ENCODE measurements around the gene DGCR6. TPM values are rescaled to one million over a fixed set of nuclear protein-coding genes. Genes with fewer than 3 reads are reported as not detected.

DGCR6 gene
- 2.4 to 4.7 TPM (median 3.8 TPM) in 3 replicates for total RNA-seq (2021)
- Bru-seq, nascent RNA = percentile 27 among the genes with signal in this experiment
- long read RNA-seq, experiment 1, partial matches to known transcripts = 0 of 2 reads
- long read RNA-seq, experiment 1, other reads (novel, unspliced or antisense) = 2 of 2 reads
- long read RNA-seq, experiment 2 = 0 reads
- long read RNA-seq, experiment 3 = 0 reads

DNA sequence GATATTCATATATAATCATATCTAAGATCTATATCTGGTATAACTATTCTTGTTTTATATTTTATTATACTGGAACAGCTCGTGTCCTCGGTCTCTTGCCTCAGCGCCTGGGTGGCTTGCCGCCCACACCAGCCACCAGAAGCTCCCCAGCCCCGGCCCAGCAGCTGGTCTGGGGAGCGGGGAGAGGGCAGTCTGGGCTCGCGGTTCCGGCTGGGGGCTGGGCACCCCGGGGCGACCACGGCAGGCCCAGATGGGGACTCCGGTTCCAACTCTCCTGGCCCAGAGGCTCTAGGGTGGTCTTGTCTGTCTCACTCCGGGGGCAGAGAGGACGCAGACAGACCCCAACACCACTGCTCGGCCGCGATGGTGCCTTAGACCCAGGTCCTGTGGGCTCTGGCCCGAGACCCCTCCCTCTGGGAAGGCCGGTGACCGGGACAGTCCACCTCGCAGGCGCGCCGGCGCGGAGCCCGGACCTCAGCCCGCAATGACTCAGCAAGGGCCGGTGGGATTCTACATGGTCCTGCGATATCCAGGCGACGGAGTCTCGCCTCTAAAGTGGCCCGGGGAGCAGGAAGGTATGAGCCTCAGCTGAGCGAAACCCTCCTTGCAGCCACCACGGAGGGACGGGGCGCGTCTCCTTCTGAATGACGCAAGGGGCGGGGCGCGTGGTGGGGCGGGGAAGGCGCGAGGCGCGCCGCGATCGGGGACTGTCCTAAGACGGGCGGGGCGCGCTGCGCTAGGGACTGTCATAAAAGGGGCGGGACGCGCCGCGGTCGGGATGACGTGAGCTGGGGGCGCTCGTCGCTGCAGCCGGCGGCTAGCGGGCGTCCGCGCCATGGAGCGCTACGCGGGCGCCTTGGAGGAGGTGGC lies at the start of gene DGCR6:
Gene DGCR6, plus strand, starts transcription at position 781 of the 870 bp plus-strand sequence. Its CDS starts 55 bp downstream, at position 836.
- Mint-ChIP-seq H3K27me3 (ENCODE audit: low read depth) (no peaks in the 10 kb centered on the region), H3K4me3 (no peak within 1 kb of the TSS), H3K36me3 (no peaks in the 10 kb centered on the region), H3K4me1 (peaks cover 4% of the 10 kb centered on the region), H3K27ac (no peak within 1 kb of the TSS), H3K9me3 (no peaks in the 10 kb centered on the region)
- peak; percentile 51 for ATAC-seq
- ChIA-PET POLR2A (interaction anchor here (1.6 kb wide), 1 partner anchor 24 kb away, joined by 8 read pairs; no protein-coding TSS in a partner anchor), CTCF (interaction anchor here (0.5 to 5.0 kb wide), 12 partner anchors 9 to 1349 kb away, joined by 3 to 75 read pairs (median 4); partner anchors contain the start of gene PRODH)
- no peak for DNase-seq (ENCODE audit: low spot score)
- TF ChIP-seq ZNF219 (CRISPR knock-in tag; IDR thresholded peaks at IDR 0.05; ENCODE audit: borderline replicate concordance) (no peak), KAT7 (CRISPR knock-in tag; IDR thresholded peaks at IDR 0.05; ENCODE audit: borderline replicate concordance) (no peak), ESRRA (CRISPR knock-in tag; IDR thresholded peaks at IDR 0.05; ENCODE audit: borderline replicate concordance) (no peak), ZBTB21 (CRISPR knock-in tag; IDR thresholded peaks at IDR 0.05; ENCODE audit: borderline replicate concordance) (no peak), MXD4 (CRISPR knock-in tag; IDR thresholded peaks at IDR 0.05; ENCODE audit: borderline replicate concordance) (no peak), OVOL2 (CRISPR knock-in tag; IDR thresholded peaks at IDR 0.05; ENCODE audit: borderline replicate concordance) (no peak), SP1 (CRISPR knock-in tag; conservative IDR thresholded peaks at IDR 0.05) (no peak)
- TF ChIP-seq, protein P1, sequence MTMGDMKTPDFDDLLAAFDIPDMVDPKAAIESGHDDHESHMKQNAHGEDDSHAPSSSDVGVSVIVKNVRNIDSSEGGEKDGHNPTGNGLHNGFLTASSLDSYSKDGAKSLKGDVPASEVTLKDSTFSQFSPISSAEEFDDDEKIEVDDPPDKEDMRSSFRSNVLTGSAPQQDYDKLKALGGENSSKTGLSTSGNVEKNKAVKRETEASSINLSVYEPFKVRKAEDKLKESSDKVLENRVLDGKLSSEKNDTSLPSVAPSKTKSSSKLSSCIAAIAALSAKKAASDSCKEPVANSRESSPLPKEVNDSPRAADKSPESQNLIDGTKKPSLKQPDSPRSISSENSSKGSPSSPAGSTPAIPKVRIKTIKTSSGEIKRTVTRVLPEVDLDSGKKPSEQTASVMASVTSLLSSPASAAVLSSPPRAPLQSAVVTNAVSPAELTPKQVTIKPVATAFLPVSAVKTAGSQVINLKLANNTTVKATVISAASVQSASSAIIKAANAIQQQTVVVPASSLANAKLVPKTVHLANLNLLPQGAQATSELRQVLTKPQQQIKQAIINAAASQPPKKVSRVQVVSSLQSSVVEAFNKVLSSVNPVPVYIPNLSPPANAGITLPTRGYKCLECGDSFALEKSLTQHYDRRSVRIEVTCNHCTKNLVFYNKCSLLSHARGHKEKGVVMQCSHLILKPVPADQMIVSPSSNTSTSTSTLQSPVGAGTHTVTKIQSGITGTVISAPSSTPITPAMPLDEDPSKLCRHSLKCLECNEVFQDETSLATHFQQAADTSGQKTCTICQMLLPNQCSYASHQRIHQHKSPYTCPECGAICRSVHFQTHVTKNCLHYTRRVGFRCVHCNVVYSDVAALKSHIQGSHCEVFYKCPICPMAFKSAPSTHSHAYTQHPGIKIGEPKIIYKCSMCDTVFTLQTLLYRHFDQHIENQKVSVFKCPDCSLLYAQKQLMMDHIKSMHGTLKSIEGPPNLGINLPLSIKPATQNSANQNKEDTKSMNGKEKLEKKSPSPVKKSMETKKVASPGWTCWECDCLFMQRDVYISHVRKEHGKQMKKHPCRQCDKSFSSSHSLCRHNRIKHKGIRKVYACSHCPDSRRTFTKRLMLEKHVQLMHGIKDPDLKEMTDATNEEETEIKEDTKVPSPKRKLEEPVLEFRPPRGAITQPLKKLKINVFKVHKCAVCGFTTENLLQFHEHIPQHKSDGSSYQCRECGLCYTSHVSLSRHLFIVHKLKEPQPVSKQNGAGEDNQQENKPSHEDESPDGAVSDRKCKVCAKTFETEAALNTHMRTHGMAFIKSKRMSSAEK (CRISPR knock-in tag; IDR thresholded peaks at IDR 0.05; ENCODE audit: borderline replicate concordance) = no peak
- TF ChIP-seq, protein P2, sequence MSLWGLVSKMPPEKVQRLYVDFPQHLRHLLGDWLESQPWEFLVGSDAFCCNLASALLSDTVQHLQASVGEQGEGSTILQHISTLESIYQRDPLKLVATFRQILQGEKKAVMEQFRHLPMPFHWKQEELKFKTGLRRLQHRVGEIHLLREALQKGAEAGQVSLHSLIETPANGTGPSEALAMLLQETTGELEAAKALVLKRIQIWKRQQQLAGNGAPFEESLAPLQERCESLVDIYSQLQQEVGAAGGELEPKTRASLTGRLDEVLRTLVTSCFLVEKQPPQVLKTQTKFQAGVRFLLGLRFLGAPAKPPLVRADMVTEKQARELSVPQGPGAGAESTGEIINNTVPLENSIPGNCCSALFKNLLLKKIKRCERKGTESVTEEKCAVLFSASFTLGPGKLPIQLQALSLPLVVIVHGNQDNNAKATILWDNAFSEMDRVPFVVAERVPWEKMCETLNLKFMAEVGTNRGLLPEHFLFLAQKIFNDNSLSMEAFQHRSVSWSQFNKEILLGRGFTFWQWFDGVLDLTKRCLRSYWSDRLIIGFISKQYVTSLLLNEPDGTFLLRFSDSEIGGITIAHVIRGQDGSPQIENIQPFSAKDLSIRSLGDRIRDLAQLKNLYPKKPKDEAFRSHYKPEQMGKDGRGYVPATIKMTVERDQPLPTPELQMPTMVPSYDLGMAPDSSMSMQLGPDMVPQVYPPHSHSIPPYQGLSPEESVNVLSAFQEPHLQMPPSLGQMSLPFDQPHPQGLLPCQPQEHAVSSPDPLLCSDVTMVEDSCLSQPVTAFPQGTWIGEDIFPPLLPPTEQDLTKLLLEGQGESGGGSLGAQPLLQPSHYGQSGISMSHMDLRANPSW (CRISPR knock-in tag; conservative IDR thresholded peaks at IDR 0.05; ENCODE audit: low read depth) = no peak
- TF ChIP-seq, protein P3, sequence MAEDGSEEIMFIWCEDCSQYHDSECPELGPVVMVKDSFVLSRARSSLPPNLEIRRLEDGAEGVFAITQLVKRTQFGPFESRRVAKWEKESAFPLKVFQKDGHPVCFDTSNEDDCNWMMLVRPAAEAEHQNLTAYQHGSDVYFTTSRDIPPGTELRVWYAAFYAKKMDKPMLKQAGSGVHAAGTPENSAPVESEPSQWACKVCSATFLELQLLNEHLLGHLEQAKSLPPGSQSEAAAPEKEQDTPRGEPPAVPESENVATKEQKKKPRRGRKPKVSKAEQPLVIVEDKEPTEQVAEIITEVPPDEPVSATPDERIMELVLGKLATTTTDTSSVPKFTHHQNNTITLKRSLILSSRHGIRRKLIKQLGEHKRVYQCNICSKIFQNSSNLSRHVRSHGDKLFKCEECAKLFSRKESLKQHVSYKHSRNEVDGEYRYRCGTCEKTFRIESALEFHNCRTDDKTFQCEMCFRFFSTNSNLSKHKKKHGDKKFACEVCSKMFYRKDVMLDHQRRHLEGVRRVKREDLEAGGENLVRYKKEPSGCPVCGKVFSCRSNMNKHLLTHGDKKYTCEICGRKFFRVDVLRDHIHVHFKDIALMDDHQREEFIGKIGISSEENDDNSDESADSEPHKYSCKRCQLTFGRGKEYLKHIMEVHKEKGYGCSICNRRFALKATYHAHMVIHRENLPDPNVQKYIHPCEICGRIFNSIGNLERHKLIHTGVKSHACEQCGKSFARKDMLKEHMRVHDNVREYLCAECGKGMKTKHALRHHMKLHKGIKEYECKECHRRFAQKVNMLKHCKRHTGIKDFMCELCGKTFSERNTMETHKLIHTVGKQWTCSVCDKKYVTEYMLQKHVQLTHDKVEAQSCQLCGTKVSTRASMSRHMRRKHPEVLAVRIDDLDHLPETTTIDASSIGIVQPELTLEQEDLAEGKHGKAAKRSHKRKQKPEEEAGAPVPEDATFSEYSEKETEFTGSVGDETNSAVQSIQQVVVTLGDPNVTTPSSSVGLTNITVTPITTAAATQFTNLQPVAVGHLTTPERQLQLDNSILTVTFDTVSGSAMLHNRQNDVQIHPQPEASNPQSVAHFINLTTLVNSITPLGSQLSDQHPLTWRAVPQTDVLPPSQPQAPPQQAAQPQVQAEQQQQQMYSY (CRISPR knock-in tag; IDR thresholded peaks at IDR 0.05) = no peak
- TF ChIP-seq, protein P4, sequence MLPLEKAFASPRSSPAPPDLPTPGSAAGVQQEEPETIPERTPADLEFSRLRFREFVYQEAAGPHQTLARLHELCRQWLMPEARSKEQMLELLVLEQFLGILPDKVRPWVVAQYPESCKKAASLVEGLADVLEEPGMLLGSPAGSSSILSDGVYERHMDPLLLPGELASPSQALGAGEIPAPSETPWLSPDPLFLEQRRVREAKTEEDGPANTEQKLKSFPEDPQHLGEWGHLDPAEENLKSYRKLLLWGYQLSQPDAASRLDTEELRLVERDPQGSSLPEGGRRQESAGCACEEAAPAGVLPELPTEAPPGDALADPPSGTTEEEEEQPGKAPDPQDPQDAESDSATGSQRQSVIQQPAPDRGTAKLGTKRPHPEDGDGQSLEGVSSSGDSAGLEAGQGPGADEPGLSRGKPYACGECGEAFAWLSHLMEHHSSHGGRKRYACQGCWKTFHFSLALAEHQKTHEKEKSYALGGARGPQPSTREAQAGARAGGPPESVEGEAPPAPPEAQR (CRISPR knock-in tag; IDR thresholded peaks at IDR 0.05) = no peak
- TF ChIP-seq, protein P5, sequence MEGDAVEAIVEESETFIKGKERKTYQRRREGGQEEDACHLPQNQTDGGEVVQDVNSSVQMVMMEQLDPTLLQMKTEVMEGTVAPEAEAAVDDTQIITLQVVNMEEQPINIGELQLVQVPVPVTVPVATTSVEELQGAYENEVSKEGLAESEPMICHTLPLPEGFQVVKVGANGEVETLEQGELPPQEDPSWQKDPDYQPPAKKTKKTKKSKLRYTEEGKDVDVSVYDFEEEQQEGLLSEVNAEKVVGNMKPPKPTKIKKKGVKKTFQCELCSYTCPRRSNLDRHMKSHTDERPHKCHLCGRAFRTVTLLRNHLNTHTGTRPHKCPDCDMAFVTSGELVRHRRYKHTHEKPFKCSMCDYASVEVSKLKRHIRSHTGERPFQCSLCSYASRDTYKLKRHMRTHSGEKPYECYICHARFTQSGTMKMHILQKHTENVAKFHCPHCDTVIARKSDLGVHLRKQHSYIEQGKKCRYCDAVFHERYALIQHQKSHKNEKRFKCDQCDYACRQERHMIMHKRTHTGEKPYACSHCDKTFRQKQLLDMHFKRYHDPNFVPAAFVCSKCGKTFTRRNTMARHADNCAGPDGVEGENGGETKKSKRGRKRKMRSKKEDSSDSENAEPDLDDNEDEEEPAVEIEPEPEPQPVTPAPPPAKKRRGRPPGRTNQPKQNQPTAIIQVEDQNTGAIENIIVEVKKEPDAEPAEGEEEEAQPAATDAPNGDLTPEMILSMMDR (IDR thresholded peaks at IDR 0.05) = no peak
- TF ChIP-seq, protein P6, sequence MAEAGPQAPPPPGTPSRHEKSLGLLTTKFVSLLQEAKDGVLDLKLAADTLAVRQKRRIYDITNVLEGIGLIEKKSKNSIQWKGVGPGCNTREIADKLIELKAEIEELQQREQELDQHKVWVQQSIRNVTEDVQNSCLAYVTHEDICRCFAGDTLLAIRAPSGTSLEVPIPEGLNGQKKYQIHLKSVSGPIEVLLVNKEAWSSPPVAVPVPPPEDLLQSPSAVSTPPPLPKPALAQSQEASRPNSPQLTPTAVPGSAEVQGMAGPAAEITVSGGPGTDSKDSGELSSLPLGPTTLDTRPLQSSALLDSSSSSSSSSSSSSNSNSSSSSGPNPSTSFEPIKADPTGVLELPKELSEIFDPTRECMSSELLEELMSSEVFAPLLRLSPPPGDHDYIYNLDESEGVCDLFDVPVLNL (CRISPR knock-in tag; IDR thresholded peaks at IDR 0.05; ENCODE audit: borderline replicate concordance, low read depth) = no peak
- TF ChIP-seq, protein P7, sequence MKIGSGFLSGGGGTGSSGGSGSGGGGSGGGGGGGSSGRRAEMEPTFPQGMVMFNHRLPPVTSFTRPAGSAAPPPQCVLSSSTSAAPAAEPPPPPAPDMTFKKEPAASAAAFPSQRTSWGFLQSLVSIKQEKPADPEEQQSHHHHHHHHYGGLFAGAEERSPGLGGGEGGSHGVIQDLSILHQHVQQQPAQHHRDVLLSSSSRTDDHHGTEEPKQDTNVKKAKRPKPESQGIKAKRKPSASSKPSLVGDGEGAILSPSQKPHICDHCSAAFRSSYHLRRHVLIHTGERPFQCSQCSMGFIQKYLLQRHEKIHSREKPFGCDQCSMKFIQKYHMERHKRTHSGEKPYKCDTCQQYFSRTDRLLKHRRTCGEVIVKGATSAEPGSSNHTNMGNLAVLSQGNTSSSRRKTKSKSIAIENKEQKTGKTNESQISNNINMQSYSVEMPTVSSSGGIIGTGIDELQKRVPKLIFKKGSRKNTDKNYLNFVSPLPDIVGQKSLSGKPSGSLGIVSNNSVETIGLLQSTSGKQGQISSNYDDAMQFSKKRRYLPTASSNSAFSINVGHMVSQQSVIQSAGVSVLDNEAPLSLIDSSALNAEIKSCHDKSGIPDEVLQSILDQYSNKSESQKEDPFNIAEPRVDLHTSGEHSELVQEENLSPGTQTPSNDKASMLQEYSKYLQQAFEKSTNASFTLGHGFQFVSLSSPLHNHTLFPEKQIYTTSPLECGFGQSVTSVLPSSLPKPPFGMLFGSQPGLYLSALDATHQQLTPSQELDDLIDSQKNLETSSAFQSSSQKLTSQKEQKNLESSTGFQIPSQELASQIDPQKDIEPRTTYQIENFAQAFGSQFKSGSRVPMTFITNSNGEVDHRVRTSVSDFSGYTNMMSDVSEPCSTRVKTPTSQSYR (CRISPR knock-in tag; IDR thresholded peaks at IDR 0.05) = no peak

All from WTC11 (cell line).